Measurements from ENCODE around the gene PDIA6.

- no peak for TF ChIP-seq POLR2A (IDR thresholded peaks at IDR 0.05)
- TF ChIP-seq CTCF (IDR thresholded peaks at IDR 0.05), result no peak
- TF ChIP-seq POLR2AphosphoS5 (IDR thresholded peaks at IDR 0.05), result peak; percentile 29
These were observed 31.5 kb upstream of the PDIA6 start for GRCh38 chr2:10844097-10844496.
